ENCODE results near the gene AVPR2.

- TF ChIP-seq CREB5 (CRISPR knock-in tag; IDR thresholded peaks at IDR 0.05; ENCODE audit: low read depth) (no peak), OSR1 (CRISPR knock-in tag; IDR thresholded peaks at IDR 0.05) (no peak), TCF4 (CRISPR knock-in tag; IDR thresholded peaks at IDR 0.05; ENCODE audit: borderline replicate concordance) (no peak), ZNF70 (CRISPR knock-in tag; IDR thresholded peaks at IDR 0.05) (no peak), PATZ1 (CRISPR knock-in tag; IDR thresholded peaks at IDR 0.05; ENCODE audit: borderline replicate concordance) (no peak), ZFP30 (CRISPR knock-in tag; IDR thresholded peaks at IDR 0.05) (no peak)
Measured at GRCh38 chrX:153934762-153935325, 30.4 kb downstream of the AVPR2 start, which contains the start of gene NAA10.
